T-helper 1 cell treated with Interleukin-12 subunit alpha and Interleukin-12 subunit beta and Interleukin-4 antibody, amounts not matched to agents 30 μg/mL and 1 μg/mL, for 36 hours (primary cell): Measurements from ENCODE around the gene MAN1C1.
A peak's percentile ranks its signal among the peaks of the same experiment; 100 is the strongest.

ENCODE experiments used
- H3K27ac Mint-ChIP-seq: one replicate; pipeline ENCODE4 v1.8.0; 2021; ENCODE audit warnings: mild to moderate bottlenecking, mixed read lengths
- H3K27me3 Mint-ChIP-seq: one replicate; pipeline ENCODE4 v1.8.0; 2021; ENCODE audit warnings: low read depth, mixed read lengths
- H3K36me3 Mint-ChIP-seq: one replicate; pipeline ENCODE4 v1.8.0; 2021; ENCODE audit warnings: low read depth, mixed read lengths
- H3K4me1 Mint-ChIP-seq: one replicate; pipeline ENCODE4 v1.8.0; 2021; ENCODE audit warnings: low read depth, mixed read lengths
- H3K4me3 Mint-ChIP-seq: one replicate; pipeline ENCODE4 v1.8.0; 2021; ENCODE audit warnings: mild to moderate bottlenecking, moderate library complexity, mixed read lengths
- H3K9me3 Mint-ChIP-seq: one replicate; pipeline ENCODE4 v1.8.0; 2021; ENCODE audit warnings: mixed read lengths

Gene MAN1C1

GRCh38 chr1:25615172-25615541, 1.4 kb upstream of the MAN1C1 start:
- Mint-ChIP-seq H3K36me3 (peaks cover 2% of the 10 kb centered on the region), H3K9me3 (no peaks in the 10 kb centered on the region), H3K27me3 (peaks cover 76% of the 10 kb centered on the region), H3K27ac (no peak overlapping the region), H3K4me1 (peaks cover 33% of the 10 kb centered on the region), H3K4me3 (no peak overlapping the region)

- Mint-ChIP-seq H3K4me3 (peak overlapping the region; percentile 27), H3K27ac (no peak overlapping the region), H3K36me3 (peaks cover 6% of the 10 kb centered on the region), H3K4me1 (peaks cover 38% of the 10 kb centered on the region), H3K27me3 (peaks cover 76% of the 10 kb centered on the region), H3K9me3 (no peaks in the 10 kb centered on the region)
Measured at GRCh38 chr1:25615563-25616094, 962 bp upstream of the MAN1C1 start.

- Mint-ChIP-seq H3K9me3 (no peaks in the 10 kb centered on the region), H3K4me3 (no peak overlapping the region), H3K27me3 (peaks cover 78% of the 10 kb centered on the region), H3K4me1 (peaks cover 50% of the 10 kb centered on the region), H3K27ac (no peak overlapping the region), H3K36me3 (peaks cover 6% of the 10 kb centered on the region)
Measured at GRCh38 chr1:25616987-25617624, 515 bp downstream of the MAN1C1 start.

- peaks cover 57% of the 10 kb centered on the region for H3K4me1 Mint-ChIP-seq
- peaks cover 79% of the 10 kb centered on the region for H3K27me3 Mint-ChIP-seq
- H3K4me3 Mint-ChIP-seq, result peak overlapping the region; percentile 92
Measured at GRCh38 chr1:25617625-25618432, 1.2 kb downstream of the MAN1C1 start.

GRCh38 chr1:25618433-25618808, 1.8 kb downstream of the MAN1C1 start:
- Mint-ChIP-seq H3K36me3 (peaks cover 6% of the 10 kb centered on the region), H3K9me3 (no peaks in the 10 kb centered on the region), H3K4me1 (peaks cover 62% of the 10 kb centered on the region), H3K27ac (peak overlapping the region; percentile 62), H3K27me3 (peaks cover 79% of the 10 kb centered on the region), H3K4me3 (peak overlapping the region; percentile 92)

More at GRCh38 chr1:25617625-25618432, 1.2 kb downstream of the MAN1C1 start:
- peaks cover 6% of the 10 kb centered on the region for H3K36me3 Mint-ChIP-seq
- H3K9me3 Mint-ChIP-seq, result no peaks in the 10 kb centered on the region
- peak overlapping the region; percentile 62 for H3K27ac Mint-ChIP-seq

GRCh38 chr1:25619101-25619890, 2.7 kb downstream of the MAN1C1 start:
- Mint-ChIP-seq H3K27ac (peak overlapping the region; percentile 62), H3K4me1 (peaks cover 69% of the 10 kb centered on the region), H3K9me3 (no peaks in the 10 kb centered on the region), H3K4me3 (peak overlapping the region; percentile 92), H3K36me3 (peaks cover 6% of the 10 kb centered on the region), H3K27me3 (peaks cover 78% of the 10 kb centered on the region)

GRCh38 chr1:25620211-25620610, 3.6 kb downstream of the MAN1C1 start:
- peak overlapping the region; percentile 92 for H3K4me3 Mint-ChIP-seq
- H3K27ac Mint-ChIP-seq, result peak overlapping the region; percentile 23
- peaks cover 6% of the 10 kb centered on the region for H3K36me3 Mint-ChIP-seq
- H3K27me3 Mint-ChIP-seq, result peaks cover 75% of the 10 kb centered on the region
- H3K9me3 Mint-ChIP-seq, result no peaks in the 10 kb centered on the region
- peaks cover 68% of the 10 kb centered on the region for H3K4me1 Mint-ChIP-seq

GRCh38 chr1:25620701-25621350, 4.2 kb downstream of the MAN1C1 start:
- H3K4me3 Mint-ChIP-seq, result peak overlapping the region; percentile 92
- peaks cover 2% of the 10 kb centered on the region for H3K9me3 Mint-ChIP-seq
- H3K36me3 Mint-ChIP-seq, result peaks cover 7% of the 10 kb centered on the region
- H3K27me3 Mint-ChIP-seq, result peaks cover 75% of the 10 kb centered on the region
- H3K27ac Mint-ChIP-seq, result no peak overlapping the region
- peaks cover 63% of the 10 kb centered on the region for H3K4me1 Mint-ChIP-seq

- H3K4me3 Mint-ChIP-seq, result no peak overlapping the region
- H3K4me1 Mint-ChIP-seq, result peaks cover 62% of the 10 kb centered on the region
- H3K27me3 Mint-ChIP-seq, result peaks cover 85% of the 10 kb centered on the region
- H3K27ac Mint-ChIP-seq, result no peak overlapping the region
- peaks cover 11% of the 10 kb centered on the region for H3K9me3 Mint-ChIP-seq
- H3K36me3 Mint-ChIP-seq, result peaks cover 14% of the 10 kb centered on the region
Measured at GRCh38 chr1:25621876-25622275, 5.3 kb downstream of the MAN1C1 start.

GRCh38 chr1:25622531-25622930, 5.9 kb downstream of the MAN1C1 start:
- no peak overlapping the region for H3K27ac Mint-ChIP-seq
- peaks cover 15% of the 10 kb centered on the region for H3K9me3 Mint-ChIP-seq
- H3K4me1 Mint-ChIP-seq, result peaks cover 62% of the 10 kb centered on the region
- no peak overlapping the region for H3K4me3 Mint-ChIP-seq
- peaks cover 91% of the 10 kb centered on the region for H3K27me3 Mint-ChIP-seq
- H3K36me3 Mint-ChIP-seq, result peaks cover 18% of the 10 kb centered on the region

GRCh38 chr1:25623007-25623406, 6.4 kb downstream of the MAN1C1 start:
- peaks cover 93% of the 10 kb centered on the region for H3K27me3 Mint-ChIP-seq
- no peak overlapping the region for H3K27ac Mint-ChIP-seq
- H3K4me1 Mint-ChIP-seq, result peaks cover 62% of the 10 kb centered on the region
- peak overlapping the region; percentile 40 for H3K4me3 Mint-ChIP-seq
- peaks cover 18% of the 10 kb centered on the region for H3K36me3 Mint-ChIP-seq
- peaks cover 15% of the 10 kb centered on the region for H3K9me3 Mint-ChIP-seq

- peaks cover 57% of the 10 kb centered on the region for H3K4me1 Mint-ChIP-seq
- no peak overlapping the region for H3K27ac Mint-ChIP-seq
- H3K27me3 Mint-ChIP-seq, result peaks cover 88% of the 10 kb centered on the region
- H3K9me3 Mint-ChIP-seq, result peaks cover 15% of the 10 kb centered on the region
- peaks cover 18% of the 10 kb centered on the region for H3K36me3 Mint-ChIP-seq
- H3K4me3 Mint-ChIP-seq, result no peak overlapping the region
Measured at GRCh38 chr1:25623731-25624130, 7.1 kb downstream of the MAN1C1 start.

- peaks cover 15% of the 10 kb centered on the region for H3K9me3 Mint-ChIP-seq
- peaks cover 56% of the 10 kb centered on the region for H3K4me1 Mint-ChIP-seq
- H3K27ac Mint-ChIP-seq, result peak overlapping the region; percentile 2
- peaks cover 21% of the 10 kb centered on the region for H3K36me3 Mint-ChIP-seq
- no peak overlapping the region for H3K4me3 Mint-ChIP-seq
- H3K27me3 Mint-ChIP-seq, result peaks cover 88% of the 10 kb centered on the region
Measured at GRCh38 chr1:25624156-25624555, 7.6 kb downstream of the MAN1C1 start.

- no peak overlapping the region for H3K27ac Mint-ChIP-seq
- H3K9me3 Mint-ChIP-seq, result peaks cover 15% of the 10 kb centered on the region
- H3K4me3 Mint-ChIP-seq, result no peak overlapping the region
- peaks cover 52% of the 10 kb centered on the region for H3K4me1 Mint-ChIP-seq
- H3K27me3 Mint-ChIP-seq, result peaks cover 87% of the 10 kb centered on the region
- H3K36me3 Mint-ChIP-seq, result peaks cover 21% of the 10 kb centered on the region
Measured at GRCh38 chr1:25624604-25625003, 8.0 kb downstream of the MAN1C1 start.
